GM18867 (cell line): ENCODE data around the gene FBP1.

ENCODE experiments used
- ATAC-seq: cut with Tn5 transposase; IDR thresholded peaks from one replicate; pipeline ENCODE4 v1.9.1; 2021; ENCODE audit warnings: mild to moderate bottlenecking, moderate library complexity; ENCODE audit not compliant: unreplicated experiment

The FBP1 gene

DNA sequence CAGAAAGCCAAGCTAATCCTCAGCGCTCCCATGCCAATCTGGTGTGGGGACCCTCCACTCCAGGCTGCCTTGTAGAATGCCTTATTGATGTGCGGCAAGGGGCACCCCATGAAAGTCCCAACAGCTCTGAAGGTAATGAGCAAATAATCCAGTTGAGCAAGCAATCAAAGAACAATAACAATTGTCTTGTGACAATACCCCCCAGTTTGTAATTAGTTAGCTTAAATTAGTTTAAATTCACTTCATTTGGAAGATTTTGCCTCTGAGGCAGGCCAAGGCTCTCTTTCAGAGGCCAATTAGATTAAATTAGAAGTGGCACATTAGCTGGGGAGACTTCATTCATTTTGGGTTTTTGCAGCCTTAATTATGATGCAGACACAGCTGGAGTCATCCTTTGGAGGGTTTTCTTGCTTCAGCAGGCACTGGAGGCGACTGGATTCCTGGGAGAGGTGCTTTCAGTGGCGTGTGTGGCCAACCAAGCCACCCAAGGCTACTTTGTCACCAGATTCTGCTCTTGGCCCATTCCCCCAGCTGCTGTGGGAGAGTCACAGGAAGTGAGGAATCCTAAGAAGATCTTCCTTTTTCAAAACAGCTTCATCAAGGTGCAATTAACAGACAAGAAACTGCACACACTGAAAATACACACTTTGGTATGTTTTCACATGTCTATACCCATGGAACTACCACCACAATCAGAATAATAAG, 17.9 kb upstream of the FBP1 start:
- no peak for ATAC-seq

- ATAC-seq, result peak; percentile 98
Observed at GRCh38 chr9:94656200-94656599, 16.9 kb upstream of the FBP1 start.

GRCh38 chr9:94655739-94656138, 16.4 kb upstream of the FBP1 start:
- ATAC-seq, result no peak

DNA sequence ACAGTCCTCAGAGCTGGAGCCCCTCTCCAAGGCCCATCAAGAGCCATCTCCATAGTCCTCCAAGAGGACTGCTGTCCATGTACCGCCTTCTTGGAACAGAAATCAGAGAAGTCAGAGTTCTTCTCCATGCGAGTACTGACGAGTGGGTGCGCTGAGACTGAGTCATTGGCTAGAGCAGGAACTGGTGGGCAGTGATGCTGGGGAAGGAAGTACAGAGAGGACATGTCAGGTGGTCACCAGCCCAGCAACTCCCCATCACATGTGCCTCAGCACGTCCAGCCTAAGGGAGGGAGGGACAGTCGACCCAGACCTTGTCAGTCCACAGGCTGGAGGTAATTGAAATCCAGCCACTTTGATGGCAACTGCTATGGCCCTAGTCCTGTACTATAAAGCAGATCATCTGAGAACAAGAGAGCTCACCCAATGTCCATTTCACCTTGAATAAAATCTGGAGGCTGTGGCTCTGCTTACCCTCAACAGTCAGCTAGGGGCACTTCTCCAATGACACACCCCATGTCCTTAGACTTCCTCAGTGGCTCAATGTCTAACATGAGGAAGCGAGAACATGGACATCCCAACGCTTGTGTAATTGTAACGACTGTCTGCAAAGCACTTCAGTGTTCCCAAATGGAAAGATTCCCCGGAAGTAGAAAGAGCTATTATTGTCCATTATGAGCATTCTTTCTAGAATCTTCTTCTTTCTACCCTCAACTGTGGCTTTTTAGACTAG, 15.0 kb upstream of the FBP1 start:
- ATAC-seq, result no peak

- no peak for ATAC-seq
Observed at GRCh38 chr9:94650949-94651348, 11.6 kb upstream of the FBP1 start.

- ATAC-seq, result no peak
Observed at GRCh38 chr9:94649100-94649819, 9.9 kb upstream of the FBP1 start.

DNA sequence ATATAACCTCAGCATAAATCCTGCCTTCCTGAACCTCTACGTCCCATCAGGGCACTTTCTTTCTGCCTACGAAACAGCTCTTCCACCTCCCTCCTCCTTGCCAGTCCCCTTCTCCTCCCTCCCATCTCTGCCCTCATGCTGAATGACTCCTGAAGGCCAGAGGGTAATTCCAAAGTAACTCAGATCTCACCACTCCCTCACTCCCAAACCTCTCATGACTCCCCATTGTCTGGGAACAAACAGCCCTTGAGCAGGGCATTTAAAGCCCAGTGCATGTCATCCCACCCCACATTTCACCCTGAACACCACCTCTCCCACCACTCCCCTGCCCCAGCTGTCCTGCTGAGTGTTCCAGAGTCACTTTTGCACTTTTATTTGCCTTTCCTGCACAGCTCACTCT, 8.9 kb upstream of the FBP1 start:
- ATAC-seq, result no peak

DNA sequence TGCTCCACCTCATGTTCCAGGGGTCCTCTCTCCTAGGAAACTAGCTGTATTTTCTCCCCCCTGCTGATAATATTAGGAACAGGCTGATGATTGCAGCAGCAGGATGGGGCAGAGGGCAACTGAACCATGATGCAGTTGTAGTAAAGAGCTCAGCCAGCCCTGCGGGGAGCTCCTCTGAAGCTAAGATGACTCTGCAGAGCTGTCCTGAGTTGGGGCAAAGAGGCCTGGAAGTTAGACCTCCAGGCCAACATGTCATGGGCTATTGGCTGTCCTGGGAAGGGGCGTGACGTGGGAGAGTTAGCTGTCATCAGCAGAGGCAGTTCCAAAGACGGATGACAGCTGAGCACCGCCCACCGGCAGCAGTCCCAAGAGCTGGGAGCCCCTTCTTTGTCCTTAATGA, 6.6 kb upstream of the FBP1 start:
- ATAC-seq, result no peak

DNA sequence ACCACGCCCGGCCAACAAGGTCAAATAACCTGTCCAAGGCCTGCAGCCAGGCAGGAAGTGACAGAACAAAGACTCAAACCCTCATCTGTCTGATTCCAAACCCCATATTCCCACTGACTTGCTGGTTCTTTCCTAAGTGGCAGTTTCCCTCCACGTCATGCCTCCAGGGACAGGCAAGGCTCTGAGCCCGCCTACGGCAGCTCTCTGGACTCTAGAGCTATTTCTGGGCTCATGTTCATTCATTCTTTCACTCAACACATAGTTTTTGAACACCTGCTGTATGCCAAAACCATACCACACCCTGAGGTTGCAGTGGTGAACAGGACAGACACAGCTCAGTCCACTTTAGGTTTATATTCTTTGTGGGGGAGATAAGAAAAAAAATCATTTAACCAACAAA, 5.2 kb upstream of the FBP1 start:
- no peak for ATAC-seq

DNA sequence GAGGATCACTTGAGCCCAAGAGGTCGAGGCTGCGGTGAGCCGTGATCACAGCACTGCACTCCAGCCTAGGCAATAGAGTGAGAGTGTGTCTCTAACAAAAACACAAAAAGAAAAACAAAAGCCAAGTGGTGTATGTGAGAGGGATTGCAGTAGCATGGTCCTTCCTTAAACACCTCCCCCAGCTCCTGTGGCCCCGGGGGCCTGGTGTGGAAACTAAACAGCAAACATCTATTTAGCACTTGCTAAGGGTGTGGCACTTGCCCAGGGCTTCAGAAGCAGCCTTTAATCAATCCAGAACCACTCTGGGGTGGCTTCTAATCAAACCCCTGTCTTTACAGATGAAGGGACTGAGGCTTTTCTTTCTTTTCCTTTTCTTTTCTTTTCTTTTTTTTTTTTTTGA, 4.4 kb upstream of the FBP1 start:
- ATAC-seq, result no peak

GRCh38 chr9:94643176-94643575, 3.9 kb upstream of the FBP1 start:
- no peak for ATAC-seq

DNA sequence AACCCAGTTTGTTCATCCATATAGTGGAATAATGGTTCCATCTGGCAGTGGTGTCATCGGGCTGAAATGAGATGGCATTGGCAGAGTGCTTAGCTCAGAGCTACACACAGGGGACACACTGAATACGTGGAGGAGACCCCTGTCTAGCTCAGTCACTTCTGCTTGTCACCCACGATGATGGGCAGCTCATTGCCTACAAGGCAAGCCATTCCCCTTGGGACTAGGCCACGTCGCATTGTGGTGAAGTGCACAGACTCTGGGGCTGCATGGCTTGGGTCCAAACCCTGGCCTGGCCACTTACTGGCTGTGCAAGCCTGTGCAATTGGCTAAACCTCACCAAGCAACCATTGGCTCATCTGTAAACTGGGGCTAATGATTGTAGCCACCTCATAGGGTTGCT, 3.2 kb upstream of the FBP1 start:
- no peak for ATAC-seq

GRCh38 chr9:94639999-94640376, 670 bp upstream of the FBP1 start:
- no peak for ATAC-seq

DNA sequence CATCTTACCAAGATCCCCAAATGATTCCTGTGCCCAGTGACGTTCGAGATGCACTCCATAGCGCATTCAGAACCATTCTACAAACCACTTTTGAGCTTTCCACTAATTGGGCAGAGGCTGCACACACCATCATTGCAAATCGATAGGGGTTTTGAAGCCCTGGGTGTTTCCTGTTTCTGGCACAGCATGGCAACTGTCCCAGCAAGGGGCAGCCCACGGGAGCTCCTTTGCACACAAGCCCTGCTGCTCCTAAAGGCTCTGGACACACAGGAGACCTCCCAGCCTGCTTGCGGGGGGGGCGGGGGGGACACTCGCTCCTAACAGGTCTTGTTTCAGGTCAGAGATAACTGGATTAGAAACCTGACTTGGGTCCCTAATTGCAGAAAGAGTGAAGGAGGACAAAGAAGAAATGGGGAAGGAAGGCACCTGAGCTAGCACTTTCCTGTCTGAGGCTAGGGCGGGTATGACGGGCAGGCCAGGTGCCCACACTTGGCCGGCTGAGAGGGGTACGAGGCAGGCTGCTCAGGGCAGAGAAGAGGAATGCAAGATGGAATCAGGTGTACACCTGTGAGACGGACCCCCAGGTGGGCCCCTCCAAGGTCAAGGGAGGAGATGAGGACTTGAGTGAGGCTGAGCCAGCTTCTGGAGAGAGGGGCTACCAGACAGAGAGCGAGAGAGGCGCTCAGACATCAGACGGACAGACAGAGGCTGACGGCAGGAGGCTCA, 820 bp downstream of the FBP1 start:
- no peak for ATAC-seq

- ATAC-seq, result no peak
Observed at GRCh38 chr9:94632737-94633136, 6.6 kb downstream of the FBP1 start.

DNA sequence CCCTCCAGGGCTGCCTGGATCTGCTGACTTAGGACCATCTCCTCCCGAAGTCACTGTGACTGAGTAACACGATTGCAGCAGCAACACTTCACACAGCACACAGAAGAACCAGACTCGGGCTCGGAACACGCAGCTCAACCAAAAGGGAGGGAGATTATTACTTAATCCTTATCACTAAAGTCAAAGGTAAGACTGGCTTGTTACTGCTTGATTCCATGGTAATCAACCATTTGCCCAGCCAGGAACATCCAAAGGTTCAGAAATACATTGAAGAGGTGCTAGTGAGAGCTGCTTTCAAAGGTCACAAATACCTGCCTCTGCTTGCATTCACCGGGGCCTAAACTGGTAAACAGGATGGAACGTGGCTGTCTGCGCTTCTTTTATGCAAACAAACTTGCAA, 7.7 kb downstream of the FBP1 start:
- no peak for ATAC-seq

DNA sequence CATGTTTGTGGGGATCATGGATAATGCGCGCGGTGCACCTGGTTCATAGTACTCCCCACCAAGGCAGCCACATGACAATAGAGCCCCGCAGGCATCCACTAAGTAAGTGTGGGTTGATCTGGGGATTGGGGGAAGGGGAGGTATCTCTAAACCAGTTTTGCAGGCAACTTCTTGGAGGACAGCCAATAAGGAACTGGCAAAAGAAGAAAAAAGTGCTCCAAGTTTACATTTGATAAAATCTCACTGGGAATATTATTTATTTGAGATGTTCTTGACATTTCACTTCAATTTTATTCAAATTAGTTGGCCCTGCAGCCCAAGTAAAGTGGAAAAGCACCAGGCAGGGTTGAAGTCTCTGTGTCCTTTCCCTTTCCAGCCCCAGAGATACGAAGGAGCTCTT, 8.5 kb downstream of the FBP1 start:
- no peak for ATAC-seq

GRCh38 chr9:94630281-94630680, 9.0 kb downstream of the FBP1 start:
- no peak for ATAC-seq

DNA sequence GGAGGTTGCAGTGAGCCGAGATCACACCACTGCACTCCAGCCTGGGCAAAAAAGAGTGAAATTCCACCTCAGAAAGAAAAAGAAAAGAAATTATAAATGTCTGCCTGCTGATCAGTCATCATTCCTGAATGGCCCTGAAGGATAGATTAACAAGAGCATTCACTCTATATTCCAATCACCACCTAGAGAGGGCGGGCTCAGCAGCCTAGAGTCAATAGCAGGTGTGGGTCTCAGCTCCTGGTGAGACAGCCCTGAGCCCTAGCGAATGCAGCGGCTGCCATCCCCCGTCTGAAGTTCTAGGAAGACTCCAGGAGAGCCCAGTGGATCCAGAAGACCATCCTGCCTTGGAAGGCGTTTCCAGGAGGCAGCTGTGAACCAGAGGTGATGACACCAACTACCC, 12.0 kb downstream of the FBP1 start:
- ATAC-seq, result no peak

- no peak for ATAC-seq
Observed at GRCh38 chr9:94625835-94626234, 13.5 kb downstream of the FBP1 start.

DNA sequence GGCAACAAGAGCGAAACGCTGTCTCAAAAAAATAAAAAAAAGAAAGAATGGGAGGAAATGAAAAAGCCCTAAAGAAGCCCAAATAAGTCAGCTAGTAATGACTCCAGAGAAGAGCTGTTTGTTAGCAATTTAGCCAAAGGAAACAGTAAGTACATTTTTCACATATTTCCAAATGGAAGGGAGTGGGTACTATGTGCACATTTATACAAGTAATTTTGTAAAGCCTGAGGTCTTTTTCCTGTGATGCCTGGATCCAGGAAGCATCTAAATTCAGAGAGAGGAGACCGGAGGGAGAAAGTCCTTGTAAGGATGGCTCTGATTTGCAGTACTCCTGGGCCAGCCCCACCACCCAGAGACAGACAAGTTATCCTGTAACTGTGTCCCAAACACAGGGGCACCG, 14.7 kb downstream of the FBP1 start:
- ATAC-seq, result no peak
